HepG2 (cell line): Measurements from ENCODE around the gene ZNF333. TPM values are rescaled to one million over a fixed set of nuclear protein-coding genes. Genes with fewer than 3 reads are reported as not detected.

Source experiments
- ATAC-seq: fragments of 200-7000 bp; cut with Tn5 transposase; 3 replicates; pipeline ENCODE4 v1.9.1; 2020; ENCODE audit warnings: mild to moderate bottlenecking, moderate library complexity
- BruUV-seq: library from RNA; stranded (reverse); fragments of 400-500 nt; replicated peaks from 2 replicates; lab custom pipeline; 2021; lab: Mats Ljungman, UMichigan
- CTCF ChIA-PET: fragments of 300-600 bp; formaldehyde crosslinking; extraction: SDS; loops from one replicate; lab custom pipeline; 2021; ENCODE audit warnings: low total read pairs, inconsistent platforms, low intra/inter-chr PET ratio; lab: Yijun Ruan, JAX
- POLR2A ChIA-PET: fragments of 350-600 bp; sonication (Branson Sonifier 250); formaldehyde crosslinking; loops from one replicate; lab custom pipeline; 2020; ENCODE audit warnings: antibody characterized with exemption, inconsistent platforms; lab: Yijun Ruan, JAX
- DNase-seq: peaks from one replicate; pipeline ENCODE4 v3.0.0-alpha.2; 2015; ENCODE audit warnings: low spot score
- FAIRE-seq: peaks from 3 replicates; lab custom pipeline; 2011; peaks lifted over from hg19 to GRCh38; lab: Jason Lieb, UNC
- H2AFZ ChIP-seq: one replicate; pipeline ENCODE4 v1.6.1; 2011; ENCODE audit warnings: low read length, inconsistent platforms
- H3K27ac ChIP-seq: fragments of 300-600 bp; 3 replicates; pipeline ENCODE4 v1.8.0; 2011; ENCODE audit warnings: mixed run types, mild to moderate bottlenecking, mixed read lengths, low read length, inconsistent platforms; ENCODE audit not compliant: insufficient read depth; ENCODE audit errors: extremely low read length
- H3K27me3 ChIP-seq, 2 experiments: fragments of 200-600 bp in 1 of 2; 2 replicates in 1 of 2; 3 replicates in 1 of 2; pipeline versions ENCODE4 v1.6.0 to v1.8.0; 2011; ENCODE audit warnings: low read length in 2 of 2, mild to moderate bottlenecking in 2 of 2, moderate library complexity in 2 of 2, inconsistent platforms in 1 of 2; ENCODE audit not compliant: insufficient read depth in 2 of 2, control insufficient read depth in 1 of 2
- H3K36me3 ChIP-seq, 2 experiments: fragments of 200-600 bp in 1 of 2; replicated peaks in 1 of 2; 2 replicates in 1 of 2; 3 replicates in 1 of 2; pipeline versions ENCODE4 v1.5.1 to v1.8.0; 2011; ENCODE audit warnings: low read length in 2 of 2, inconsistent platforms in 1 of 2; ENCODE audit not compliant: insufficient read depth in 2 of 2, control insufficient read depth in 1 of 2
- H3K4me1 ChIP-seq: 2 replicates; pipeline ENCODE4 v1.5.1; 2012; ENCODE audit warnings: low read length, inconsistent platforms; ENCODE audit not compliant: insufficient read depth
- H3K4me2 ChIP-seq: 2 replicates; pipeline ENCODE4 v1.6.0; 2011; ENCODE audit warnings: low read depth, low read length, inconsistent platforms
- H3K4me3 ChIP-seq, 3 experiments: fragments of 200-600 bp in 1 of 3; sonication (generic), shearing (Covaris generic) in 1 of 3; replicated peaks in 1 of 3; 2 replicates each; pipeline ENCODE4 v1.5.1; 2011 to 2016; ENCODE audit warnings: low read length in 3 of 3, inconsistent platforms in 2 of 3, low read depth in 2 of 3, mild to moderate bottlenecking in 2 of 3, control low read depth in 1 of 3, mixed read lengths in 1 of 3; ENCODE audit not compliant: insufficient read depth in 1 of 3
- H3K79me2 ChIP-seq: one replicate; pipeline ENCODE4 v1.6.1; 2011; ENCODE audit warnings: low read length, inconsistent platforms; ENCODE audit not compliant: insufficient read depth
- H3K9ac ChIP-seq: 2 replicates; pipeline ENCODE4 v1.6.0; 2011; ENCODE audit warnings: mild to moderate bottlenecking, low read depth, low read length, inconsistent platforms; ENCODE audit not compliant: insufficient read depth
- H3K9me3 ChIP-seq: 2 replicates; pipeline ENCODE4 v1.5.1; 2012; ENCODE audit warnings: mild to moderate bottlenecking, low read length
- H4K20me1 ChIP-seq: 2 replicates; pipeline ENCODE4 v1.6.0; 2011; ENCODE audit warnings: inconsistent platforms, mild to moderate bottlenecking, low read length, moderate library complexity; ENCODE audit not compliant: insufficient read depth
- BRCA1 ChIP-seq: sonication (generic); formaldehyde crosslinking; IDR thresholded peaks from 2 replicates; pipeline ENCODE4 v1.4.0; 2020; ENCODE audit warnings: missing genetic modification reagents
- CHD4 ChIP-seq: fragments of 200-600 bp; sonication (generic); IDR thresholded peaks from 2 replicates; pipeline ENCODE4 v1.7.0; 2017; ENCODE audit warnings: mild to moderate bottlenecking, low read length, borderline replicate concordance
- NCOR1 ChIP-seq: fragments of 200-600 bp; sonication (generic); IDR thresholded peaks from 2 replicates; pipeline ENCODE4 v1.7.0; 2017; ENCODE audit warnings: antibody characterized with exemption, low read length, borderline replicate concordance
- ONECUT2 ChIP-seq: sonication (generic); formaldehyde crosslinking; IDR thresholded peaks from 2 replicates; pipeline ENCODE4 v1.4.0; 2020; ENCODE audit warnings: missing genetic modification reagents
- TEAD3 ChIP-seq: optimal IDR thresholded peaks from 2 replicates; pipeline ENCODE3; 2016; ENCODE audit warnings: borderline replicate concordance
- ZNF207 ChIP-seq: fragments of 450-650 bp; IDR thresholded peaks from 2 replicates; pipeline ENCODE4 v1.6.1; 2016; ENCODE audit warnings: antibody characterized with exemption, borderline replicate concordance
- ZNF33B ChIP-seq: sonication (generic); formaldehyde crosslinking; IDR thresholded peaks from 2 replicates; pipeline ENCODE4 v1.5.1; 2020; ENCODE audit warnings: mild to moderate bottlenecking, missing genetic modification reagents
- WGBS: methylation state at CpG from one replicate; pipeline ENCODE4 v1.1.6; 2017; ENCODE audit warnings: low lambda C conversion rate; 5-methylcytosine and 5-hydroxymethylcytosine counted together
- in situ Hi-C: cut with HindIII; loops from 2 replicates; pipeline ENCODE4 v1.10.0; 2017; ENCODE audit warnings: low pct_unique_long_range_greater_than_20kb; ENCODE audit not compliant: extremely low pct_ligation_motif_present
- intact Hi-C: fragments of 100-400 bp; cut with micrococcal nuclease; formaldehyde crosslinking; loops from one replicate; pipeline ENCODE4 v1.10.0; 2022; ENCODE audit not compliant: unreplicated experiment
- polyA plus RNA-seq, 8 experiments: library from polyadenylated mRNA; depleted of rRNA in 3 of 8; stranded (reverse) in 7 of 8; unstranded in 1 of 8; fragments of >200 nt; fragmentation: Illumina TruSeq in 4 of 8; extraction: Trizol in 4 of 8; gene quantifications; 2 replicates each; pipeline versions ENCODE4 v1.2.1 to v1.2.3, GENCODE V29; 2011 to 2016; ENCODE audit warnings: low read depth in 4 of 8, missing spikeins in 1 of 8, mixed read lengths in 1 of 8; ENCODE audit not compliant: insufficient read depth in 1 of 8
- total RNA-seq, 5 experiments: library from RNA; depleted of rRNA; stranded (reverse); fragments of >200 nt; fragmentation: Illumina TruSeq; extraction: Trizol; gene quantifications; 2 replicates each; pipeline ENCODE4 v1.2.3, GENCODE V29; 2016; ENCODE audit warnings: low read depth in 1 of 5
- TF ChIP-seq, protein P1 (sequence below): sonication (generic); formaldehyde crosslinking; IDR thresholded peaks from 2 replicates; pipeline ENCODE4 v1.4.0; 2020; ENCODE audit warnings: missing genetic modification reagents
- TF ChIP-seq, protein P2 (sequence below): sonication (generic); formaldehyde crosslinking; IDR thresholded peaks from 2 replicates; pipeline ENCODE4 v1.5.0; 2020; ENCODE audit warnings: mild to moderate bottlenecking, low read depth, missing genetic modification reagents, borderline replicate concordance
- TF ChIP-seq, protein P3 (sequence below): sonication (generic); formaldehyde crosslinking; IDR thresholded peaks from 2 replicates; pipeline ENCODE4 v1.4.0; 2020; ENCODE audit warnings: mild to moderate bottlenecking, missing genetic modification reagents, borderline replicate concordance
- TF ChIP-seq, protein P4 (sequence below): sonication (generic); formaldehyde crosslinking; IDR thresholded peaks from 2 replicates; pipeline ENCODE4 v1.4.0; 2020; ENCODE audit warnings: mild to moderate bottlenecking, missing genetic modification reagents

ZNF333 gene
- total and polyA plus RNA-seq, 2 of the 13 experiments (the other 11 are each of a cell fraction or from before 2014, with no cell fraction given): 3.4 to 6.4 TPM

DNA sequence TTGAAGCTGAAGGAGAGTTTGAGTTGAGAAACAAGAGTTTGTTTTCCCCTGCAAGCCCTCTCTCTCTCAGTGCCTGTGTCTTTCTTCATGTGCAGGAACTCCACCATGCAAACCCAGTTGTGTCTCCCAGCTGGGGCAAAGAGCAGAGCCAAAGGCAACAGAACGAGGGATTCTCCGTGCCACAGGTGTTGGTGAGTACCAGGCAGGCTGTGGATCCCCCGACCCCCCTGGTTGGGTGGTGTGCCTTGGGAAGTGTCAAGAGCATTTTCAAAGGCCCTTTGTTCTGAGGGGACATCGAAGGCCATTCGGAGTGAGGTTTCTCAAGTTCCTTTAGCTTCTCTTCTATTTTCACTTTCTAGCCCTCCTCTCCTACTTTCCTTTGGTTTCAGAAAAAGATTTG is 5.6 kb downstream of the ZNF333 start:
- no TSS peak for BruUV-seq
- Histone ChIP-seq H3K9ac (no peak overlapping the region), H2AFZ (no peak overlapping the region), H3K27me3 (no peaks in the 10 kb centered on the region), H3K36me3 (peaks cover 3 to 34% of the 10 kb centered on the region in 2 experiments; a peak in 4 of 5 replicates), H3K79me2 (no peaks in the 10 kb centered on the region), H3K4me3 (no peak overlapping the region), H3K27ac (no peak overlapping the region), H3K9me3 (no peaks in the 10 kb centered on the region), H3K4me1 (peaks cover 9% of the 10 kb centered on the region), H3K4me2 (no peak overlapping the region), H4K20me1 (no peaks in the 10 kb centered on the region)
- in situ Hi-C loops (no loop called here), intact Hi-C loops (no loop called here)
- ATAC-seq (no peak), FAIRE-seq (no peak), DNase-seq (no peak)
- 87% methylated on average over 5 of the region's 5 CpGs for WGBS
- ChIA-PET CTCF (no interaction called here), POLR2A (no interaction called here)
- TF ChIP-seq, protein P1, sequence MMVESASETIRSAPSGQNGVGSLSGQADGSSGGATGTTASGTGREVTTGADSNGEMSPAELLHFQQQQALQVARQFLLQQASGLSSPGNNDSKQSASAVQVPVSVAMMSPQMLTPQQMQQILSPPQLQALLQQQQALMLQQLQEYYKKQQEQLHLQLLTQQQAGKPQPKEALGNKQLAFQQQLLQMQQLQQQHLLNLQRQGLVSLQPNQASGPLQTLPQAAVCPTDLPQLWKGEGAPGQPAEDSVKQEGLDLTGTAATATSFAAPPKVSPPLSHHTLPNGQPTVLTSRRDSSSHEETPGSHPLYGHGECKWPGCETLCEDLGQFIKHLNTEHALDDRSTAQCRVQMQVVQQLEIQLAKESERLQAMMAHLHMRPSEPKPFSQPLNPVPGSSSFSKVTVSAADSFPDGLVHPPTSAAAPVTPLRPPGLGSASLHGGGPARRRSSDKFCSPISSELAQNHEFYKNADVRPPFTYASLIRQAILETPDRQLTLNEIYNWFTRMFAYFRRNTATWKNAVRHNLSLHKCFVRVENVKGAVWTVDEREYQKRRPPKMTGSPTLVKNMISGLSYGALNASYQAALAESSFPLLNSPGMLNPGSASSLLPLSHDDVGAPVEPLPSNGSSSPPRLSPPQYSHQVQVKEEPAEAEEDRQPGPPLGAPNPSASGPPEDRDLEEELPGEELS (CRISPR knock-in tag): no peak
- TF ChIP-seq TEAD3: no peak
- TF ChIP-seq ZNF33B (CRISPR knock-in tag): no peak
- TF ChIP-seq, protein P2, sequence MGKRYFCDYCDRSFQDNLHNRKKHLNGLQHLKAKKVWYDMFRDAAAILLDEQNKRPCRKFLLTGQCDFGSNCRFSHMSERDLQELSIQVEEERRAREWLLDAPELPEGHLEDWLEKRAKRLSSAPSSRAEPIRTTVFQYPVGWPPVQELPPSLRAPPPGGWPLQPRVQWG: no peak
- TF ChIP-seq, protein P3, sequence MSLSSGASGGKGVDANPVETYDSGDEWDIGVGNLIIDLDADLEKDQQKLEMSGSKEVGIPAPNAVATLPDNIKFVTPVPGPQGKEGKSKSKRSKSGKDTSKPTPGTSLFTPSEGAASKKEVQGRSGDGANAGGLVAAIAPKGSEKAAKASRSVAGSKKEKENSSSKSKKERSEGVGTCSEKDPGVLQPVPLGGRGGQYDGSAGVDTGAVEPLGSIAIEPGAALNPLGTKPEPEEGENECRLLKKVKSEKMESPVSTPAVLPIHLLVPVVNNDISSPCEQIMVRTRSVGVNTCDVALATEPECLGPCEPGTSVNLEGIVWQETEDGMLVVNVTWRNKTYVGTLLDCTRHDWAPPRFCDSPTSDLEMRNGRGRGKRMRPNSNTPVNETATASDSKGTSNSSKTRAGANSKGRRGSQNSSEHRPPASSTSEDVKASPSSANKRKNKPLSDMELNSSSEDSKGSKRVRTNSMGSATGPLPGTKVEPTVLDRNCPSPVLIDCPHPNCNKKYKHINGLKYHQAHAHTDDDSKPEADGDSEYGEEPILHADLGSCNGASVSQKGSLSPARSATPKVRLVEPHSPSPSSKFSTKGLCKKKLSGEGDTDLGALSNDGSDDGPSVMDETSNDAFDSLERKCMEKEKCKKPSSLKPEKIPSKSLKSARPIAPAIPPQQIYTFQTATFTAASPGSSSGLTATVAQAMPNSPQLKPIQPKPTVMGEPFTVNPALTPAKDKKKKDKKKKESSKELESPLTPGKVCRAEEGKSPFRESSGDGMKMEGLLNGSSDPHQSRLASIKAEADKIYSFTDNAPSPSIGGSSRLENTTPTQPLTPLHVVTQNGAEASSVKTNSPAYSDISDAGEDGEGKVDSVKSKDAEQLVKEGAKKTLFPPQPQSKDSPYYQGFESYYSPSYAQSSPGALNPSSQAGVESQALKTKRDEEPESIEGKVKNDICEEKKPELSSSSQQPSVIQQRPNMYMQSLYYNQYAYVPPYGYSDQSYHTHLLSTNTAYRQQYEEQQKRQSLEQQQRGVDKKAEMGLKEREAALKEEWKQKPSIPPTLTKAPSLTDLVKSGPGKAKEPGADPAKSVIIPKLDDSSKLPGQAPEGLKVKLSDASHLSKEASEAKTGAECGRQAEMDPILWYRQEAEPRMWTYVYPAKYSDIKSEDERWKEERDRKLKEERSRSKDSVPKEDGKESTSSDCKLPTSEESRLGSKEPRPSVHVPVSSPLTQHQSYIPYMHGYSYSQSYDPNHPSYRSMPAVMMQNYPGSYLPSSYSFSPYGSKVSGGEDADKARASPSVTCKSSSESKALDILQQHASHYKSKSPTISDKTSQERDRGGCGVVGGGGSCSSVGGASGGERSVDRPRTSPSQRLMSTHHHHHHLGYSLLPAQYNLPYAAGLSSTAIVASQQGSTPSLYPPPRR (CRISPR knock-in tag): no peak
- no peak for TF ChIP-seq ONECUT2 (CRISPR knock-in tag)
- no peak for TF ChIP-seq NCOR1
- no peak for TF ChIP-seq ZNF207
- no peak for TF ChIP-seq CHD4
- TF ChIP-seq, protein P4, sequence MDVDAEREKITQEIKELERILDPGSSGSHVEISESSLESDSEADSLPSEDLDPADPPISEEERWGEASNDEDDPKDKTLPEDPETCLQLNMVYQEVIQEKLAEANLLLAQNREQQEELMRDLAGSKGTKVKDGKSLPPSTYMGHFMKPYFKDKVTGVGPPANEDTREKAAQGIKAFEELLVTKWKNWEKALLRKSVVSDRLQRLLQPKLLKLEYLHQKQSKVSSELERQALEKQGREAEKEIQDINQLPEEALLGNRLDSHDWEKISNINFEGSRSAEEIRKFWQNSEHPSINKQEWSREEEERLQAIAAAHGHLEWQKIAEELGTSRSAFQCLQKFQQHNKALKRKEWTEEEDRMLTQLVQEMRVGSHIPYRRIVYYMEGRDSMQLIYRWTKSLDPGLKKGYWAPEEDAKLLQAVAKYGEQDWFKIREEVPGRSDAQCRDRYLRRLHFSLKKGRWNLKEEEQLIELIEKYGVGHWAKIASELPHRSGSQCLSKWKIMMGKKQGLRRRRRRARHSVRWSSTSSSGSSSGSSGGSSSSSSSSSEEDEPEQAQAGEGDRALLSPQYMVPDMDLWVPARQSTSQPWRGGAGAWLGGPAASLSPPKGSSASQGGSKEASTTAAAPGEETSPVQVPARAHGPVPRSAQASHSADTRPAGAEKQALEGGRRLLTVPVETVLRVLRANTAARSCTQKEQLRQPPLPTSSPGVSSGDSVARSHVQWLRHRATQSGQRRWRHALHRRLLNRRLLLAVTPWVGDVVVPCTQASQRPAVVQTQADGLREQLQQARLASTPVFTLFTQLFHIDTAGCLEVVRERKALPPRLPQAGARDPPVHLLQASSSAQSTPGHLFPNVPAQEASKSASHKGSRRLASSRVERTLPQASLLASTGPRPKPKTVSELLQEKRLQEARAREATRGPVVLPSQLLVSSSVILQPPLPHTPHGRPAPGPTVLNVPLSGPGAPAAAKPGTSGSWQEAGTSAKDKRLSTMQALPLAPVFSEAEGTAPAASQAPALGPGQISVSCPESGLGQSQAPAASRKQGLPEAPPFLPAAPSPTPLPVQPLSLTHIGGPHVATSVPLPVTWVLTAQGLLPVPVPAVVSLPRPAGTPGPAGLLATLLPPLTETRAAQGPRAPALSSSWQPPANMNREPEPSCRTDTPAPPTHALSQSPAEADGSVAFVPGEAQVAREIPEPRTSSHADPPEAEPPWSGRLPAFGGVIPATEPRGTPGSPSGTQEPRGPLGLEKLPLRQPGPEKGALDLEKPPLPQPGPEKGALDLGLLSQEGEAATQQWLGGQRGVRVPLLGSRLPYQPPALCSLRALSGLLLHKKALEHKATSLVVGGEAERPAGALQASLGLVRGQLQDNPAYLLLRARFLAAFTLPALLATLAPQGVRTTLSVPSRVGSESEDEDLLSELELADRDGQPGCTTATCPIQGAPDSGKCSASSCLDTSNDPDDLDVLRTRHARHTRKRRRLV: no peak
- TF ChIP-seq BRCA1 (CRISPR knock-in tag): no peak
